Activated naive CD4-positive, alpha-beta T cell treated with anti-CD3 and anti-CD28 coated beads, Interleukin-2, amount 50 U/mL, for 24 hours (primary cell): Measurements from ENCODE around the gene OLFML3.
A peak's percentile ranks its signal among the peaks of the same experiment; 100 is the strongest.

Source experiments
- H3K27ac Mint-ChIP-seq: one replicate; pipeline ENCODE4 v1.8.0; 2021; ENCODE audit warnings: mild to moderate bottlenecking, mixed read lengths
- H3K27me3 Mint-ChIP-seq: one replicate; pipeline ENCODE4 v1.8.0; 2021; ENCODE audit warnings: mixed read lengths
- H3K36me3 Mint-ChIP-seq: one replicate; pipeline ENCODE4 v1.8.0; 2021; ENCODE audit warnings: mixed read lengths
- H3K4me1 Mint-ChIP-seq: one replicate; pipeline ENCODE4 v1.8.0; 2021; ENCODE audit warnings: mixed read lengths
- H3K4me3 Mint-ChIP-seq: one replicate; pipeline ENCODE4 v1.8.0; 2021; ENCODE audit warnings: mild to moderate bottlenecking, mixed read lengths
- H3K9me3 Mint-ChIP-seq: one replicate; pipeline ENCODE4 v1.8.0; 2021; ENCODE audit warnings: mixed read lengths

OLFML3 gene

DNA sequence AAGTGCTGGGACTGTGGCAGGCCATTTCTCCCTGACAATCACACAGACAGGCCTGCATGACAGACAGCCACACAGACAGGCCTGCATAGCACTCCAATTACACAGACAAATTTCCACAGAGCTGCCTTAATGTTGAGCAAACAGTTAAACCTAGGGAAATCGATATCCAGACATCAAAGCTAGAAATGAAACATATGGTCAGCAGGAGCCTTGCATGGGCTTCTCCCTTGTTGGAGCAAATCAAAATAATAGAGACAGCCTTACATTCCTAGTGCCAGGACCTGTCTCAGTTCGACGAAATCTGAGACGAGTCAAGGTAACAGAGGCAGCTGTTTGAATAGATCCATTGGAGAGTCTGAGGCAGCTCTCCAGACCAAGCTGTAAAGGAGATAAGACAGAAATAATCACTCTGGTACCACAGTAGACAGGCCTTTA lies 42.4 kb downstream of the OLFML3 start:
- Mint-ChIP-seq H3K9me3 (no peaks in the 10 kb centered on the region), H3K27me3 (peaks cover 1% of the 10 kb centered on the region), H3K27ac (no peak overlapping the region), H3K4me1 (no peaks in the 10 kb centered on the region), H3K4me3 (no peak overlapping the region), H3K36me3 (peaks cover 2% of the 10 kb centered on the region)

GRCh38 chr1:114022877-114023276 lies 43.6 kb downstream of the OLFML3 start:
- no peaks in the 10 kb centered on the region for H3K4me1 Mint-ChIP-seq
- H3K36me3 Mint-ChIP-seq: peaks cover 2% of the 10 kb centered on the region
- no peak overlapping the region for H3K27ac Mint-ChIP-seq
- H3K9me3 Mint-ChIP-seq: no peaks in the 10 kb centered on the region
- H3K4me3 Mint-ChIP-seq: no peak overlapping the region
- H3K27me3 Mint-ChIP-seq: peaks cover 1% of the 10 kb centered on the region

DNA sequence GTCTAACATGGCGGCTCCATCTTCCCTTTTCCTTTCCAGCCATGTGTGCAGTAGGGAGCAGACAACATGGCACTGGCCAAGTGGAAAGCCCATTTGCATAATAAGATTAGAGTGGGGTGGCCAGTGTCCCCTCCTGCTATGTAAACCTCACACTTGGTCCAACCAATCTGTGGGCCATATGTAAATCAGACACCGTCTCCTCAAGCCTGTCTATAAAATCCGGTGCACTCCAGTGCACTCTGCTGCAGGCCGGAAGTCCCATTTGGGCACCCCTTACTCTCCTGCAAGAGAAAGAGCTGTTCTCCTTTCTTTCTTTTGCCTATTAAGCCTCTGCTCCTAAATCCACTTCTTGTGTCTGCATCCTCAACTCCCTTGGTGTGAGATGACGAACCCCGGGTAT lies 44.1 kb downstream of the OLFML3 start:
- peaks cover 1% of the 10 kb centered on the region for H3K27me3 Mint-ChIP-seq
- no peaks in the 10 kb centered on the region for H3K4me1 Mint-ChIP-seq
- H3K9me3 Mint-ChIP-seq: no peaks in the 10 kb centered on the region
- peaks cover 2% of the 10 kb centered on the region for H3K36me3 Mint-ChIP-seq
- no peak overlapping the region for H3K4me3 Mint-ChIP-seq
- H3K27ac Mint-ChIP-seq: no peak overlapping the region

- Mint-ChIP-seq H3K4me1 (no peaks in the 10 kb centered on the region), H3K27ac (no peak overlapping the region), H3K36me3 (peaks cover 2% of the 10 kb centered on the region), H3K27me3 (peaks cover 1% of the 10 kb centered on the region), H3K4me3 (no peak overlapping the region), H3K9me3 (no peaks in the 10 kb centered on the region)
These were observed 44.8 kb downstream of the OLFML3 start for GRCh38 chr1:114024049-114024448.

- Mint-ChIP-seq H3K27me3 (peaks cover 1% of the 10 kb centered on the region), H3K4me1 (no peaks in the 10 kb centered on the region), H3K36me3 (no peaks in the 10 kb centered on the region), H3K9me3 (no peaks in the 10 kb centered on the region), H3K4me3 (no peak overlapping the region), H3K27ac (peak overlapping the region; percentile 10)
These were observed 46.5 kb downstream of the OLFML3 start for GRCh38 chr1:114025609-114026401.

DNA sequence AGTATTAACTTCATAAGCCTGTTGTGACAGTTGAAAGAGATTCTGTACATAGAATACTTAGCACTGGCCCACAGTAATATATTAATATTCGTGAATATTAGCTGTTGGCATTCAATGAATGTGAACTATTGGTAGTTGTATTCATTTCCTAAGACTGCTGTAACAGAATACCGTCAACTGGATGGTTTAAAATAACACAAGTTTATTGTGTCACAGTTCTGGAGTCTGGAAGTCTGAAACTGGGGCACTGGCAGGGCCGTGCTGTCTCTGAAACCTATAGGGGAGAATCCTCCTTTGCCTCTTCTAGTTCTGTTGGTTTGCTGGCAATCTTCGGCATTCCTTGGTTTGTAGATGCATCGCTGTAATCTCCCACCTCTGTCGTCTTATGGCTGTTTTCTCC lies 47.5 kb downstream of the OLFML3 start:
- H3K9me3 Mint-ChIP-seq: no peaks in the 10 kb centered on the region
- H3K27me3 Mint-ChIP-seq: no peaks in the 10 kb centered on the region
- no peak overlapping the region for H3K27ac Mint-ChIP-seq
- H3K4me3 Mint-ChIP-seq: no peak overlapping the region
- no peaks in the 10 kb centered on the region for H3K36me3 Mint-ChIP-seq
- H3K4me1 Mint-ChIP-seq: no peaks in the 10 kb centered on the region
